NCI-H1930 (cell line): ENCODE measurements around the gene LYZ.
"Not testable (repeated sequence)": the region's sequence is repeated elsewhere in the genome, so short reads cannot be mapped to it uniquely, and the experiment has no call there.

Experiments
- DNase-seq, 2 experiments: peaks; one replicate each; lab custom pipeline; 2025; lab: John Stamatoyannopoulos, UW

LYZ gene

DNA sequence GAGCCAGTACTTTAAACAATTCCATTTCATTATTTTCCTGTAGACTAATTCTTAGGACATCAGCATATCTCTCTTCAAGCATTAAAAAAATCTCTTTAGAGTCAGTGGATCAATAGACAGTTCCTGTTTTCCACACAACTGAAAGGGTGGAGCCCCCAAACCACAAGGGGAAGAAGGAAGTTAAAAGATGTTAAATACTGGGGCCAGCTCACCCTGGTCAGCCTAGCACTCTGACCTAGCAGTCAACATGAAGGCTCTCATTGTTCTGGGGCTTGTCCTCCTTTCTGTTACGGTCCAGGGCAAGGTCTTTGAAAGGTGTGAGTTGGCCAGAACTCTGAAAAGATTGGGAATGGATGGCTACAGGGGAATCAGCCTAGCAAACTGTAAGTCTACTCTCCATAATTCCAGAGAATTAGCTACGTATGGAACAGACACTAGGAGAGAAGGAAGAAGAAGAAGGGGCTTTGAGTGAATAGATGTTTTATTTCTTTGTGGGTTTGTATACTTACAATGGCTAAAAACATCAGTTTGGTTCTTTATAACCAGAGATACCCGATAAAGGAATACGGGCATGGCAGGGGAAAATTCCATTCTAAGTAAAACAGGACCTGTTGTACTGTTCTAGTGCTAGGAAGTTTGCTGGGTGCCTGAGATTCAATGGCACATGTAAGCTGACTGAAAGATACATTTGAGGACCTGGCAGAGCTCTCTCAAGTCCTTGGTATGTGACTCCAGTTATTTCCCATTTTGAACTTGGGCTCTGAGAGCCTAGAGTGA is at the start of gene LYZ:
LYZ (plus strand) TSS at position 220 of the 777 bp plus-strand sequence; CDS start at position 248, 28 bp downstream.
- DNase-seq = no peak

DNA sequence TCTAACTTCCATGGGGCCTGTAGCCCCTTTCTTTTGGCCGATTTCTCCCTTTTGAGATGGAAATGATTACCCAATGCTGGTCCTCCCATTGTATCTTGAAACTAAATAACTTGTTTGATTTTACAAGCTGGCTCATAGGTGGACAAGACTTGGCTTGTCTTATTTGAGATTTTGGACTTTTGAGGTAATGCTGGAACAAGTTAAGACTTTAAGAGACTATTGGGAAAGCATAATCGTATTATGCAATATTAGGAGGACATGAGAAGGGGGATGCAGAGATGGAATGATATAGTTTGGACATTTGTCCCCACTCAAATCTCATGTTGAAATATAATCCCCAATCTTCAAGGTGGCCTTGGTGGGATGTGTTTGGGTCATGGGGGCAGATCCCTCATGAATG is 49.2 kb upstream of the LYZ start:
- no peak for DNase-seq

DNA sequence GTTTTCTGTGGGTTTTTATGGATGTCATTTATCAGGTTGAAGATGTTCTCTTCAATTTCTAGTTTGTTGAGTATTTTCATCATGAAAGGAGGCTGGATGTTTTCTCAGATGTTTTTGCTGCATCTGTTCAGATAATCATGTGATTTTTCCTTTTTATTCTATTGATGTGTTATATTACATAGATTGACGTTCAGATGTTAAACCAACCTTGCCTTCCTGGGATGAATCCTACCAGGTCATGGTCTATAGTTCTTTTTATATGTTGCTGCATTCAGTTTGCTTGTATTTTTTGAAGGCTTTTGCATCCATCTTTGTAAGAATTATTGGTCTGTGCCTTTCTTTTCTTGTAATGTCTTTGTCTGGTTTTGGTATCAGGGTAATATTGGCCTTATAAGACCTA is 43.9 kb upstream of the LYZ start:
- DNase-seq = no peak

DNA sequence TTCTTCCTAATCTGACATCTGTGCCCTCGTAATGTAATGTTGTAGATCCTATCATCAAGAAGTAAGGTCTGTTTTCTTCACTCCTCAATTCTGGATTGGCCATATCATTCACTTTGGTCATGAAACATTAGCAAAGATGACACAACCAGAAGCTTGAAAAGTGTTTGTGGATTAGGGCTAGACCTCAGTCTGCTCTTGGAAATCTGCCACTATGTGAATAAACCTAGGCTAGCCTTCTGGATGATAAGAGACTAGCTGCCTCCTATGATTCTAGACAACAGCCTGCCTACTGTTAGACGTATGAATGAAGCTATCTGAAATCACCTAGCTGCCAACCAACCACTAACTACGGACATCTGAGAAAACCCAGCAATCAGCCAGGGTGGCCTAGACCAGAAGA is 38.7 kb upstream of the LYZ start:
- no peak for DNase-seq

DNA sequence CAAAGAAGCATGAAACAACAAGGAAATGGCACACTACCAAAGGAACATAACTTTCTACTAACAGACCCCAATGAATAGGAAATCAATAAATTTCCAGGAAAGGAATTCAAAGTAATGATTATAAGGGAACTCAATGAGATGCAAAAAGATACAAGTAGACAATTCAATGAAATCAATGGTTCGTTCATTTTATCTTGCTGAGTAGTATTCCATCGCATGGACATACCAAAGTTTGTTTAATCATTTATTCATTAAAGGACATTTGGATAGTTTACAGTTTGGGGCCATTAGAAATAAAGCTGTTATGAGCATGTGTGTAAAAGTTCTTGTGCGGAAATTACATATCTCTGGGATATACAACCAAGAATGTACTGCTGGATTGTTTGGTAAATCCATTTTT is 35.0 kb upstream of the LYZ start:
- DNase-seq = no peak

DNA sequence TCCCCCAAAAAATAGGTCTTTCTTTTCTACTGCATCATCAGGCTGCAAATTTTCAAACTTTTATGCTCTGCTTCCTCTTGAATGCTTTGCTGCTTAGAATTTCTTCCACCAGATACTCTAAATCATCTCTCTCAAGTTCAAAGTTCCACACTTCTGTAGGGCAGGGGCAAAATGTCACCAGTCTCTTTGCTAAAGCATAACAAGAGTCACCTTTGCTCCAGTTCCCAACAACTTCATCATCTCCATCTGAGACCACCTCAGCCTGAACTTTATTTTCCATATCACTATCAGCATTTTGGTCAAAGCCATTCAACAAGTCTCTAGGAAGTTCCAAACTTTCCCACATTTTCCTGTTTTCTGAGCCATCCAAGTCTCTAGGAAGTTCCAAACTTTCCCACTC is 31.4 kb upstream of the LYZ start:
- not testable (repeated sequence) for DNase-seq

DNA sequence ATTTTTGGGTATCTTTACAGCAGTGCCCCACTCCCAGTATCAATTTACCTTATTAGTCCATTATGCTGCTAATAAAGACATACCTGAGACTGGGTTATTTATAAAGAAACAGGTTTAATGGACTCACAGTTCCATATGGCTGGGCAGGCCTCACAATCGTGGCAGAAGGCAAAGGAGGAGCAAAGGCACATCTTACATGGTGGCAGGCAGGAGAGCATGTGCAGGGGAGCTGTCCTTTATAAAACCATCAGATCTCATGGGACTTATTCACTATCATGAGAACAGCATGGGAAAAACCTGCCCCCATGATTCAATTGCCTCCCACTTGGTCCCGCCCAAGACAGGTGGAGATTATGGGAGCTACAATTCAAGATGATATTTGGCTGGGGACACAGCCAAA is 30.9 kb upstream of the LYZ start:
- DNase-seq = not testable (repeated sequence)

DNA sequence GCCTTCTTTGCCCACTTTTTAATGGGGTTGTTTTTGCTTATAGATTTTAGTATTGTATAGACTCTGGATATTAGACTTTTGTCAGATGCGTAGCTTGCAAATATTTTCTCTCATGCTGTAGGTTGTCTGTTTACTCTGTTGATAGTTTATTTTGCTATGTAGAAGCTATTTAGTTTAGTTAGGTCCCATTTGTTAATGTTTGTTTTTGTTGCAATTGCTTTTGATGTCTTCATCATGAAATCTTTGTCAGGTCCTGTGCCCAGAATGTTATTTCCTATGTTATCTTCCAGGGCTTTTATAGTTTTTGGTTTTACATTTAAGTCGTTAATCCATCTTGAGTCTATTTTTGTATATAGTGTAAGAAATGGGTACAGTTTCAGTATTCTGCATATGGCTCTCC is 30.0 kb upstream of the LYZ start:
- DNase-seq = no peak

DNA sequence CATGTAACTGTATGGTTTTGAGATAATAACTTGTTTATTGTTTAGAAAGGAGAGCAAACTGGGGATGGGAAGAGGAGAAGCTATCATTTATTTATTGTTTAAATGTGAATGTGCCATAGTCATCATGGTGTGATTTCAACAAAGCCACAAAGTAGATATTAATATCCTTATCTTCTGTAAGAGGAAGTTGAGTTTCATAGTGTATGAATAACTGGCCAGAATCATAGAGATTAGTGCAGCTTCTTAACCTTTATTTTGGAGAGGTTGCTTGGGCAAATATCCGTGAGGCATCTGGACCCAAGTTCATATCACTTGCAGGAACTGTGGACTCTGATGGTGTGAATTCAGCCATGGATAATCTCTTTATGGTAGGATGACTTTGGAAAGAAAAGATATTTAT is 26.8 kb upstream of the LYZ start:
- no peak for DNase-seq

DNA sequence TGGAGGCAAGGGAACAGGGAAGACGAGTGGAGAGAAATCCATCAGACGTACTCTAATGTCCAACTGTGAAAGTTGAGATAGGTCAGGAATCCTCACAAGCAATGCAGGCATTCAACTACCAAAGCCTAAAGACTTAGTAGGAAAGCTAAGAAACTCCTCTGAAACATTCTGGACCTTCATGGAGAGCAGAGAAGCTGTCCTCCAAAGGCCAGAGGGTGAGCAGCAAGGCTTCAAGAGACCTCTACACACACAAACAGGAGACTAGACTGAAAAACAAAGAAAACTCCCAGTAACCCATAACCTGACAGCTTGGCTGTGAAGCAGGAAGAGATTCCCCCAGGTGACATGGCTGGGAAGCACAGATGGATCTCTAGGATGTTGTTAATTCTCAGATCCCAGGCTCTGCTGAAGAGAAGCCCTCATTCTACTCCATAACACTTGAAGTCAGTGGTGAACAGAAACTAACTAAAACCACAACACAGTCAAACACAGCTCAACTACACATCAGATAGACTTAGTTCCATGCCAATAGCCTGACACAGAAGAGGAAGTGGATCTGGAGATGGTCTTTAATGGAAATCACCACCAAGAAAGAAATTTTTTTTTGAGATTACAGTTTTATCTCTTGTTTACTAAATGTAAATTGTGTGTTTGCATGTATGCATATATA is 23.2 kb upstream of the LYZ start:
- no peak for DNase-seq

DNA sequence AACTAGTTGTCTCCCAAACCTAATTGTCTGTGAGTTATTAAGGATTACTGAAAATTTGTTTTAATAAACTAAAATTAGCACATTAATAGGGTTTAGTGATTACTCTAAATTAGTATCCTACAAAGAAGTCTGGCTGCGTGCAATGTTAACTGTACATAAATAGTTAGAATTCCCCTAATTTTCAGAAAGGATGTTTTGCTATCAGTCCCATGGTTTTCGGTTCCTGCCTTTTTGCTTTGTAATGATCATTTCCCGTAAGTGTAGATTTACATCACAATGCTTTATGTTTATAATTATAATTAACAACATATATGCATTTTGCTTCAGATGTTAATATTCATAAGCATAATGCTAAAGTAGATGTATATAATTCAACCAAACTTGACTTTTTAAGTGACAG is 19.8 kb upstream of the LYZ start:
- no peak for DNase-seq

DNA sequence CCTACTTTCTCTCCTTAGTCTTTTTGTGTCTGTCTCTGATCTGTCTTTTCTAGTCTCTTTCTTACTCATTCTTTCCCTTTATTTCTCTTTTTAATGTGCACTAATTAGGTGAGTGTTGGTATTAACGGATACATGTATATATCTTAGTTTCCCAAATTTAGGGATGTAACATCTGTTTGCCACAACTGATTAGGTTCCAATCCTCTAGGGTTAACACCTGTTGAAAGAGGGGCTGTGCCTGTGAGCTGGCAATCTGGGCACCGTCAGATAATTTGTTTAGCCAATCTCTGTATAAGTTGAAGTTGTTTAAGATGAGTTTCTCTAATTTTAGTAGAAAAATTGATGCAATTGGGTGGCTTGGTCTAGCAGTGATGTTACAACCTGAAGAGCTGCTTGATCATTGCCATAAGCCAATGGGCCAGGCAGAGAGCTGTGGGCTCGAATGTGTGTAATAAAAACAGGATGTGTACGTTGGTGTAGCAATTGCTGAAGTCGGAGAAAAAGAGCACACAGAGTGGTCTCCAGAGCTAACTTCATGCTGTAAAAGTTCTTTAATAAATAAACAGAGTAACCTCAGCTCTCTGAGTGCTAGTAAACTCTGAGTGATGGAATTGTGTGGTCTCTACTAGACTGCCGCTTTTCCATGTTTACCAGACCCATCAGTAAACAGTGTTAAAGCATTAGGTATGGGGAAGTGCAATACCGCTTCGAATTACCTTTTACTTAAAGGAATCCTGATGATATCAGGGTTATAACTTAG is 18.3 kb upstream of the LYZ start:
- DNase-seq = no peak

DNA sequence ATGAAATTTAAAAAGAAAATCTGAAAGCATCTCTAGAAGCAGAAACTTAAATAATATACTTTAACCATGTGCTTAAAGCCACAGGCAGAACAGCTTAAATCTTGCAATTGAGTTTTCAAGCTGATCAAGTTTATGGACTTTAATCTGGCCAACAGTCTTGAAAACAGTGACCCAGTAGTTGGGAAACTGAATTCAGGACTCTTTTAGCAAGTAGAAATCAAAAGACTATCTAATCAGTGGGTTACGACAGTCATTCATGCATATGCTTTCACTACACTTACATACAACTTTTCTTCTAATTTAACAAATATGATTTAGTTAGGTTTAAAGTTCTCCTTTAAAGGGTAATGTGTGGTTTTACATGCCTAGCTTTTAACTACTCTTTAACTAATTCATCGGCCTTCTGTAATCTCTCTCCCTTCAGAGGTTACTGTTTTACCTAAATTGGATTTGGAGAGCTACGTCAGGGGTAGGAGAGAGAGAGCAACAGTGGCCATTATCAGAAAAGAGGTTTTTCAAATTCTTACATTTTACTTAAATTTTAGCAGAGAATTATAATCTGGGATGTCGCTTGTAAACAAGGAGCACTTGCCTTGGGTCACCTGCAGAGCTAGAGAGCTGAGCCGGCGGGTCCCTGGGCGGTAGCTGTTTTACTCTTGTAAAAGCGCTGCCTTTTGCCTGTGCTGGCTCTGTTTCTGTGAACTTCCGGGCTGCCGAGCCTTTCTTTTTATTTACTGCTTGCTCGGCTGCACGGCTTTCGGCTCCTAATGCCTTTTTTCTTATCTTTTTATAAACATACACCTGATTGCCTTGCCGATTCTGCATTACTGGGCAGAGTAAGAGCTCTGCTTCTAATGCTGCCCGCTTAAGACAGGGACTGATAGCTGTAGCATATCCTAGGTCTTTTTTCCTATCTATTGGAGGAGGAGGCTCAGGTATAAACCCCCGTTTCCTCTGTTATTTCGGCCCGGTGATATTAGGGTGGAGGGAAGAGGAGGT is 17.4 kb upstream of the LYZ start:
- no peak for DNase-seq

DNA sequence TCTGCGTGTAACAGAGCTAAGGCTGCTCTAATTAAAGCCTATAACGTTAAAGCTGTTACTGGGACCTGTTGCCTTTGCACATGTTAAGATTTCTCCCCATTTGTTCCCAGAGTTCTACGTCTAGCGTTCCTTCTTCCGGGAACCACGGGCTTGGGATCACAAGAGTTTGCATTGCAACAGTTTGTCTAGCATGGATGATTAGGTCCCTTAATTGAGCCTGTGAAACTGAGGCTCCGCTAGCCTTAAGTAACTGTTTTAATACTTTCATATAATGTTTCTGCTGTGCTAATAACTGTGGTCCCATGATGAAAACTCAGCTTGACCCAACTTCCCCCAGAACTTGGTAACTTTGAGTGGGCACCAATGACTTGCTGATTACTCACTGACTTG is 16.7 kb upstream of the LYZ start:
- no peak for DNase-seq

DNA sequence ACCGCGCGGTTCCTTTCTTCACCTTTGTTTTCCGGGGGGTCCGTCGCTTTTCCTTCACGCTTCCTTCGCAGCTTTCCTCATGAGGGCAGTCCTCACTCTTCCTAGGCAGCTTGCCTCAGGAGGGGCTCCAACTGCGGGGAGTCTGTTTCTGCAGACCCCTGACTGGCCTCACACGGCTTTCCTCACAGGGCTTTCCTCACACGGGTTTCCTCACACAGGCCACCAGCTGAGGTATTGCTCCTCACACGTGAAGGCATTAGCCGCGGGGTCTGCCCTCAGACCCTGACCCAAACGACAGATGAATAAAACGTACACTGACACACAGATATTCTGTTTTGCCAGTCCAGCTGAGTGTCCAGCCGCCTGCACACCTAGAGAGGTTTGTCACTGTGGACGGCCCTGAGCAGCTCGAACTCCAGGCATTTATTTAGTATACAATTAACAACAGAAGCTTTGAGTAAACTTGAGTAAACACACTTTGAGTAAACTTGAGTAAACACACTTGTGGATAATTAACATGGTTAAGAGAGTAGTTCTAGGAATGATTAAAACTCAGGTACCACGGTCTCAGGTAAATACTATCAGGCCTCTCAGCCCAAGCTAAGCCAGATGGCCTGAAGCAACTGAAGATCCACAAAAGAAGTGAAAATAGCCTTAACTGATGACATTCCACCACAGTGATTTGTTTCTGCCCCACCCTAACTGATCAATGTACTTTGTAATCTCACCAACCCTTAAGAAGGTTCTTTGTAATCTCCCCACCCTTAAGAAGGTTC is 16.1 kb upstream of the LYZ start:
- DNase-seq = no peak

DNA sequence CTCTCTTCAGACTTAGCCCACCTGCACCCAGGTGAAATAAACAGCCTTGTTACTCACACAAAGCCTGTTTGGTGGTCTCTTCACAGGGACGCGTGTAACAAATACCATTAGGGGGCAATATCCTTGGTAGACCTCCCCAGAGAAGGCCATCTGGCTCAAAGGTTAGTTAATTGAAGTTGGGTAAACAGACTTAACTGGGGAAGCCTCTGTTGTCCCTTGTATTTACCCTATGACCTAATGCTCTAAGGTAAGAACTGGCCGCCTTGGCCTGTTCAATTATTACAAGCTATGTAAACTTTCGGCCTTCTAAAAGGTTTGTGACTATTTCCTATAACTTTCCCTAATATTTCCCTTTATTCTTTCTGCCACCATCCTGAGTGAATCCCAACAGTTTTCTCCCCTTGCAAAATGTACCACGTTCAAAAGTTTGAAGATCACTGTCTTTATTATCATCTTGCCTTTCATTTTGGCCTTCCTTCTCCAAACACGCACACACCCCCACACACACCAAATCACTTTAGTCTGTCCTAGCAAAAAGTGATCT is 15.3 kb upstream of the LYZ start:
- no peak for DNase-seq

DNA sequence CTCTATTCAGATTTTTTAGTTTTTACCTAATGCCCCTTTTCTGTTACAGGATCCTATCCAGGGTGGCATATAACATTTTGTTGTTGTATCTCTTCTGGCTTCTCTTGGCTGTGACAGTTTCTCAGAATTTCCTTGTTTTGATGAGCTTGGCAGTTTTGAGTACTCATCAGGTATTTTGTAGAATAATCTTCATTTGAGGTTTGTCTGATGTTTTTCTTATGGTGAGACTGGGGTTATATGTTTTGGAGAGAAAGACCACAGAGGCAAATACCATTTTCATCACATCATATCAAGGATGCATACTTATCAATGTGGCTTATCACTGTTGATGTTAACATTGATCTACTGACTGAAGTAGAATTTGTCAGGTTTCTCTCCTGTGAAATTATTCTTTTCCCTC is 14.0 kb upstream of the LYZ start:
- no peak for DNase-seq

DNA sequence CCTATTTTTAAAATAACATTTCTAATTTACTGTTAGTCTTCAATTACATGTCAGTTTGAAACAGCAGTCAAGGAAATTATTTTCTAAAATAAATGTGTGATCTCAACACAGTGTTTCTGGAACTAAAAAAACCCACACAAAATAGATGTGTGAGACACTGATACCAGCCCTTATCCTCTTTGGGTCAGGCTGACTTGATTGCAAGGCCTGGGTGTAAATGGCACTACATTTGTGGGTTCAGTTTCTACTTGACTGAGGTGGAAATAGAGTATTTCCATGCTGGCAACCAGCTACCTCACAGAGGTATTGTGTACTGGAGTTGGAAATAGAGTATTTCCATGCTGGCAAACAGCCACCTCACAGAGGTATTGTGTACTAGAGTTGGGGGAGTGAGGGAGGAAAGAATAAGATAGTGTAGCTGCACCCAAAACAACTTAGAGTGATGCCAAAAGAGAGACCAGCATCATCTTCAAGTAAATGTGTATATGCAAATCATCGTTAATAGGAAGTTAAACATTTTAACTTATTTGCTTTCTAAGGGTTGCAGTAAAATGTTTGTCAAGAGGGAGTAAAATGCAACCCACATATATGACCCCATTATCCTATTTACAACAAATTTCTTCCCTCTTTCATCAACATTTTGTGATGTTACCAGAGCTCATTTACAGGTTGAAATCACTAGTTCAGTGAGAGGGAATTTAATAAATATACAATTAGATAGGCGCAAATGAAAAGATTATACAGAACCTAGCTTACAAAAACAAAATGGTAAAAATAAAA is 10.7 kb upstream of the LYZ start:
- no peak for DNase-seq

DNA sequence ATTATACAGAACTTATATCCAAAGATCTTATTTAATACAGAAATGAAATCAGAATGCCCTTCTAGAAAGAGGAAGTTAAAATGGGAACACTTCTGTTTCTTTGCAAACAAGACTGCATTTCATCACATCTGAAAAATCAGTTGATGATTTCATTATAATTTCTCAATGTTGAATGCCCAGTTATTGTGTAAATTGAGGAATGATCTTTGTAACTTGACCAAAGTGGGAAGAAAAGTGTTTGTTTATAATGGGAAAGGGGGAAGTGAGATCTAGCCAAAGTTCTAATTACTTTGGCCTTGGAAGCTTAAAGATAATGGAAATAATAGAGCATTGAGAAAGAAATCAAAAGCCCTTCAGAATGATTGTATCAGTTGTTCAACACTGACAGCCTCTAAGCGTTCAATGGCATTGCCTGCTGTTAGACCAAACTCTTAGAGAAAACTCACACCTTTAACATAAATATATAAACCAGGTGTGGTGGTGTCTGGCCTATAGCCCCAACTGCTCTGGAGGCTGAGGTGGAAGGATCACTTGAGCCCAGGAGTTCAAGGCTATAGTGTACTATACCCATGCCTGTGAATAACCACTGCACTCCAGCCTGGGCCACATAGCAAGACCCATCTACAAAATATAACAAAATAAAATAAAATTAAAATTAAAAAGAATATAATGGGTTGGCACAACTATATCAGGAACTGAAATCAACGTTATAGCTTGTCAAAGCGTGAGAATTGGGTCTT is 9.9 kb upstream of the LYZ start:
- no peak for DNase-seq
